HuH-7 (cell line): ENCODE results near the gene NOC4L.
"Not testable (repeated sequence)": the region's sequence is repeated elsewhere in the genome, so short reads cannot be mapped to it uniquely, and the experiment has no call there.

Experiments
- DNase-seq: peaks from one replicate; pipeline ENCODE4 v3.0.0; 2011; ENCODE audit warnings: low spot score

NOC4L gene

DNA sequence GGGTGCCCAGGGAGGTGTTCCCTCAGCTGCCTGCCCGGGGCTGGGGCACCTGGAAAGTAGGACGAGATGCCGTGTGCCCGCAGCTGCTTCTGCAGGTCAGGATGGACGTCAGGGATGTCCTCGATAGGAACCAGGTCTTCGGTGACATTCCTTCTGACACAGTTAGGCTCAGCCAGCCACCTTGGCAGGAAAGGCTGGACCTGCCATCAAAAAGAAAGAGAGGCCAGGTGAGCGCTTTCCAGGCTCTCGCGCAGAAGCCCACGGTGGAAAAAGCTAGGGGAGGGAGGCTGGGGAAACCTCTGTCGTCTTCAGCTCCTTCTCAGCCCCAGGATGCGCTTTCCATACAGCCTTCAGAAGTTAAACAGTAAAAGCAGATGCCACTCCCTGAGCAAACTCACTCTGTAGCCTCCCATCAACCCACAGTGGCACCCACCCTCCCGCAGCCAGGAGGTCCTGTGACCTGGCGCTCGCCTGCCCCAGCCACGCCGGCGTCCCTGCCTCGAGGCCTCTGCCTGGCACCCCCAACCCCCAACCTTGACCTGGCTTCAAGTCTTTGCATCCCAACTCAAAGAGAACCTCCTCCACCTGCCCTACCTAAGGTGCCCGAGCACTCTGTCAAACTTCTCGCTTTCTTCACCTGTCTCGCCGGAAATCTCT, 1.4 kb upstream of the NOC4L start:
- DNase-seq: no peak

DNA sequence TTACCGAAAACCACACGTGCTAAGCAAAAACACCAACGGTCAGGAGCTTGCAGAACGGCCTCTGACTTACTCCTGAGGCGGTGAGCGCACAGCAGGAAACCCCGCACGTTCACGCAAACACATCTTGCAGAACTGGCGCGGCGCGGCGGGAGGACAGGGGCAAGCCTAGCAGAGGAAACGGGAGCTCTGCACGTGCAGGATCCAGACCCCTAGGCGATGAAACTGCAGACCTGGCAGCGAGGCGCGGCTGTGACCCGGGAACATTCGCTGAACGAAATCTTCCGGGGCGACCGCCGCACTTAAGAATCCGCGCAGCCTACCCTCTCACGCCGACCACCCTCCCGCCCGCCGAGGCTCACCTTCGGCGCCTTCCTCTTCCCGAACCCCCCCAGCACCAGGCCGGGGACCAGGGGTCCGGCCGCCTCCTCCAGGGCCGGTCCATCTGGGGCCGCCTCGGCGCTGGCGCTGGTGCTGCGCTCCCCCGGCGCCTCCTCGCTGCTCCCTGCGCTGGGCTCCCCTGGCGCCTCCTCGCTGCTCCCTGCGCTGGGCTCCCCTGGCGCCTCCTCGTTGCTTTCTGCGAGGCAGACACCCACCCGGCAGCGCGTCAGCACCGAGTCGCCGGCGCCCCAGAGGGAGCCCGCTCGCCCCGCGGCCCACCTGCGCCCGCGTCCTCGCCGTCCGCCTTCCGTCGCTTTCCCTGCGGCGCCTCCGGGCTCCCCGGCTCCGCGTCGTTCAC, 753 bp upstream of the NOC4L start:
- DNase-seq: no peak

DNA sequence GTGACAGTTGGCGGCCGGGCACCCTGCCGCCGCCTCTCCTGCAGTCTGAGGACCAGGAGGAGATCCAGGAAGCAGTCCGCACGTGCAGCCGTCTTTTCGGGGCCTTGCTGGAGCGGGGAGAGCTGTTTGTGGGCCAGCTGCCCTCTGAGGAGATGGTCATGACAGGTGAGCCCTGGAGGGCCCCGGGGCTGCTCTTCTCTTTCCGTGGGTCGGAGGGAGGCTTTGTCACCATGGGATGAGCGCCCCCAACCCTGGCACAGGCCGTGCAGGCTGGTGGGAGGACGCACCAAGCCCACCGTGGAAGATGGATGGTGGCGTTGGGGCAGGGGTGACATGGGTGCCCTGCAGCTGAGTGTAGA, 532 bp downstream of the NOC4L start:
- no peak for DNase-seq

DNA sequence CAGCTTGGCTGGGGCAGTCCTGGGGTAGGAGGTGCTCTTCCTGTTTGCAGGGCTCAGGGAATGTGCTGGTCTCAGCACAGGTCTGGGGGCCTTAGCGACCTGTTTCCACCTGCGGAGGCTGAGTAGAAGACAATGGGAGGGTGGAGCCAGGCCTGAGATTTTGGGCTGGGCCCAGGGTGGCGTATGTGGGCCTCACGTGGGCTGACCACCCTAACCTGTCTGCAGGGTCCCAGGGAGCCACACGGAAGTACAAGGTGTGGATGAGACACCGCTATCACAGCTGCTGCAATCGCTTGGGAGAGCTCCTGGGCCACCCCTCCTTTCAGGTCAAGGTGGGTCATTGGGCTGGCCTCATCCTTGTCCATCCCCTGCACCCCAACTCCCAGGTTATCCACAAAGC, 1.1 kb downstream of the NOC4L start:
- DNase-seq: no peak

DNA sequence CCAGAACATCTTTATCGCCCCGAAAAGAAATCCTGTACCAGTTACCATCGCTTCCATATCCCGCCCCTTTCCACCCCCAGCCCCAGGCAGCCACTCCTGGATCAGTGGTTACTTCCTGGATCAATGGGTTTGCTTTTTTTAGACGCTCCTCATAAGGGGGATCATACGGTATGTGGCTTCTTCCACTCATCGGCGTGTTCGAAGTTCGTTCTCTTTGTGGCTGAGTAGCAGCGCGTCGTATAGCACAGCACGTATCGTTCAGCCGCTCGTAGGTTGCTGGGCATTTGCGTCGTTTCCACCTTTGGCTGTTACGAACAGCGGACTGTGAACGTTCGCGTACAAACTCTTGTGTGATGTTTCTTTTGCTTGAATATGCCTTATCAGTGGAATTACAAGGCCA, 1.8 kb downstream of the NOC4L start:
- no peak for DNase-seq

DNA sequence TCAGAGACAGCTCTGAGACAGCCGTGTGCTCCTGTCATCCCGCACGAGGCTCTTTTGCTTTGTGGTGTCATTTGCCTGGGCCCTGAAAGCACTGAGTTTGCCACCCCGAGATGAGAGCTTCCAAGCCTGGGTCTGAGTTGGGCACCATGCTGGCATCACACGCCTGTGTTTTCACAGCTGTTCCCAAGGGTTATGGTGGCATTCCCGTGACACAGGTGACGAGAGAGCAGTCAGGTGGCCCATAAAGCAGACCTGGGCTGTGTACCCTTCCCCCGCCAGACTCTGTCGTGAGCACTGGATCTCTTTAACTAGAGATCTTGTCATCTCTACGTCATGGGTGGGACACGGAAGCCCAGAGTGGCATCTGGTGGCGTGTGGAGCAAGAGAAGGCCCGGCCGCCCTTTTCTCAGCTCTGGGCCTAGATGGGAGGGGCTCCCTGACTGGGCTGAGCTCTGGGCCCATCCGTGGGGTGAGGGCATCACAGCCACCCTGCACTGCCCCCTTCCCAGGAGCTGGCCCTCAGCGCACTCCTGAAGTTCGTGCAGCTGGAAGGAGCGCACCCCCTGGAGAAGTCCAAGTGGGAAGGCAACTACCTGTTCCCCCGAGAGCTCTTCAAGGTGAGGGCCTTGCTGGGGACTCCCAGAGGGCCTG, 2.6 kb downstream of the NOC4L start:
- DNase-seq: no peak

DNA sequence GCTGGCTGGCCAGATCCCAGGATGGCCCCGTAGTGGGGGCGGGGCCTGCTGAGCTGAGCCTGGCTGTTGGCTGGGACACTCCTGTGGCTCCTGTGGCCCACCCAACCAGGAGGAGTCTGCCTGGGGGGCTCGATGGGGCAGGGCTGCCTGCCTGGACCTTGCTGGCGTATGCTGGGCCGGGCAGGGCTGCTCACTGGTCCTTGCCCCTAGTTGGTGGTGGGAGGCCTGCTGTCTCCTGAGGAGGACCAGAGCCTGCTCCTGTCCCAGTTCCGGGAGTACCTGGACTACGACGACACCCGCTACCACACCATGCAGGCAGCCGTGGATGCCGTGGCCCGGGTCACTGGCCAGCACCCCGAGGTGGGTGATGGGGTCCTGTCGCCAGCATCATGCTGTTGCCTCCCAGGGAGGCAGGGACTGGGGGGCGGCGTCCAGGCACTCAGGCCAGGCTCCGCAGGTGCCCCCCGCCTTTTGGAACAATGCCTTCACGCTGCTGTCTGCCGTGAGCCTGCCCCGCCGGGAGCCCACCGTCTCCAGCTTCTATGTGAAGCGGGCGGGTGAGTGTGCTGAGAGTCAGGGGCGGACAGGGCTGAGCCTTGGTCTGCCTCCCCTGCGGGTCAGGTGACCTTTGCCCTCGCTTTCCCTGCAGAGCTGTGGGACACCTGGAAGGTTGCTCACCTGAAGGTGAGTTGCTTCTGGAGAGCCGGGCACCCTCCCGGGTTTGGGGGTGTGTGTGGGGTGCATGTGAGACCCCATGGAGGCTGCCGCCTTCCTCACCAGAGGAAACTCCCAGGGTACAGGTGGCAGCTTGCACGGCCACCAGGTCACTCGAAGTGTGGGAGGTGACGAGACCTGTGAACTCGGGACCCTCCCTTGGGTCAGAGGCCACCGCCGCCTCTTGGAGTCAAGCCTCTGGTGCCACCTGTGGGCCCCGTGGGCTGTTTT, 3.4 kb downstream of the NOC4L start:
- DNase-seq: no peak

DNA sequence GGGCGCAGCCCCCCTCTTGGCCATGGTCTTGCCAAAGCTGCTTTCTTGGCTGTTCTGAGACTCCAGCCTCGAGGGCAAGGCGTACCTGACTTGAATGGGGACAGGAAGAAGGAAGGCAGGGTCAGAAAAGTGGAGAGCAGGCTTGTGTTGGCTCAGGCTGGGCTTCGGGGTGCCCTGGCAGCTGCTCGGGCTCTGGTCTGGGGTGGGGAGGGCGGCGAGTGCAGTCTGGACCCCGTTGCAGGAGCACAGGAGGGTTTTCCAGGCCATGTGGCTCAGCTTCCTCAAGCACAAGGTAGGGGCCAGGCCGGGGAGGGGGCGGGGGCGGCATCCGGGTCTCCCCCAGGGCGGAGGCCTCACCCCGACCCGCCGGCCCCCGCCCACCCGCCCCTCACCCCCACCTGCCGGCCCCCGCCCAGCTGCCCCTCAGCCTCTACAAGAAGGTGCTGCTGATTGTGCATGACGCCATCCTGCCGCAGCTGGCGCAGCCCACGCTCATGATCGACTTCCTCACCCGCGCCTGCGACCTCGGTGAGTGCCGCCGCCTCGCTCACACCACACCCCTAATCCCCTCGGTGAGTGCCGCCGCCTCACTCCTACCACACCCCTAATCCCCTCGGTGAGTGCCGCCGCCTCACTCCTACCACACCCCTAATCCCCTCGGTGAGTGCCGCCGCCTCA, 4.2 kb downstream of the NOC4L start:
- no peak for DNase-seq

DNA sequence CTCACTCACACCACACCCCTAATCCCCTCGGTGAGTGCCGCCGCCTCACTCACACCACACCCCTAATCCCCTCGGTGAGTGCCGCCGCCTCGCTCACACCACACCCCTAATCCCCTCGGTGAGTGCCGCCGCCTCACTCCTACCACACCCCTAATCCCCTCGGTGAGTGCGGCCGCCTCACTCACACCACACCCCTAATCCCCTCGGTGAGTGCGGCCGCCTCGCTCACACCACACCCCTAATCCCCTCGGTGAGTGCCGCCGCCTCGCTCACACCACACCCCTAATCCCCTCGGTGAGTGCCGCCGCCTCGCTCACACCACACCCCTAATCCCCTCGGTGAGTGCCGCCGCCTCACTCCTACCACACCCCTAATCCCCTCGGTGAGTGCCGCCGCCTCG, 5.3 kb downstream of the NOC4L start:
- not testable (repeated sequence) for DNase-seq

DNA sequence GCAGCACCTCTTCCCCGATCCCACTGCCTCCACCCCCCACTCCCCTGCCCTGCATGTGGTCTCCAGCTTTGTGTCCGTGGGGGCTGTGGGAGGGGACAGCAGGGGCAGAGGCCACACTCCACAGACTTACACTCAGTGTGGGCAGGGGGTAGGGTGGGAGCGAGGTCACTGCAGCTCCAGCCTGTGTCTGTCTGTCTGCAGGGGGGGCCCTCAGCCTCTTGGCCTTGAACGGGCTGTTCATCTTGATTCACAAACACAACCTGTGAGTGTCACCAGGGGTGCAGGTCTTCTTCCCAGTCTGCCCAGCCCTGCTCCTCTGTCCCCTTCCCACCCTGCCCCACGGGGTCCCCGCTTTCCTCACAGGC, 6.5 kb downstream of the NOC4L start:
- DNase-seq: no peak

DNA sequence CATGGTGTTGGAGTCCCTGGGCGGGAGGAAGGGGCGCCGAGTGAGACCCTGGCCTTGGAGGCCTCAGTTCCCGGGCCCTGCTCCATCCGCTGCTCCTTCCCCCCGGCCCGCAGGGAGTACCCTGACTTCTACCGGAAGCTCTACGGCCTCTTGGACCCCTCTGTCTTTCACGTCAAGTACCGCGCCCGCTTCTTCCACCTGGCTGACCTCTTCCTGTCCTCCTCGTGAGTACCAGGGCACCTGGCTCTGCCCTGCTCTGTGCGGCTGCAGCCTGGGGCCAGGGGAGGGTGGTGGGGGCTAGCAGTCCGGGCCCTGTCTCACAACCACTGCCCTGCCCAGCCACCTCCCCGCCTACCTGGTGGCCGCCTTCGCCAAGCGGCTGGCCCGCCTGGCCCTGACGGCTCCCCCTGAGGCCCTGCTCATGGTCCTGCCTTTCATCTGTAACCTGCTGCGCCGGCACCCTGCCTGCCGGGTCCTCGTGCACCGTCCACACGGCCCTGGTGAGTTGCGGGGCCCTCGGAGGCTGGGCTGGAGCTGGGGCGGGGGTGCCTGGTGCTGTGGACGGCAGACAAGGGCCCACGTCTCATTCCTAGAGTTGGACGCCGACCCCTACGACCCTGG, 7.0 kb downstream of the NOC4L start:
- DNase-seq: no peak

DNA sequence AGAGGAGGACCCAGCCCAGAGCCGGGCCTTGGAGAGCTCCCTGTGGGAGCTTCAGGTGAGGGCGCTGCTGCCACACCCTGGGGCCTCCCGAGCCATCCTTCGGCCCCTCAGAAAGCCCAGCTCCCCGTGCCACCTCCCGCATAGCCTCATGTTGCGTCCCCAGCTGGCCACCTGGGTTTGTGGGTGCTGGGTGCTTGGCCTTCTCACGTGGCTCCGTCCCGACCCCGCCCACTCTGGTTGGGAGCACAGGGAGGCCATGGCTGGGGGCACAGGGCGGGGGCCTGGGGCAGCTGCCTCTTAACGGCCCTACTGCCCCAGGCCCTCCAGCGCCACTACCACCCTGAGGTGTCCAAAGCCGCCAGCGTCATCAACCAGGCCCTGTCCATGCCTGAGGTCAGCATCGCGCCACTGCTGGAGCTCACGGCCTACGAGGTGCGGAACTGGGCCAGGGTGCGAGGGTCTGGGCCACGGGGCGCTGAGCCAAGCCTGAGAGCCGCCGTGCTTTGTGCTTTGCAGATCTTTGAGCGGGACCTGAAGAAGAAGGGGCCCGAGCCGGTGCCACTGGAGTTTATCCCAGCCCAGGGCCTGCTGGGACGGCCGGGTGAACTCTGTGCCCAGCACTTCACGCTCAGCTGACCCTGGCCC, 7.6 kb downstream of the NOC4L start:
- no peak for DNase-seq

DNA sequence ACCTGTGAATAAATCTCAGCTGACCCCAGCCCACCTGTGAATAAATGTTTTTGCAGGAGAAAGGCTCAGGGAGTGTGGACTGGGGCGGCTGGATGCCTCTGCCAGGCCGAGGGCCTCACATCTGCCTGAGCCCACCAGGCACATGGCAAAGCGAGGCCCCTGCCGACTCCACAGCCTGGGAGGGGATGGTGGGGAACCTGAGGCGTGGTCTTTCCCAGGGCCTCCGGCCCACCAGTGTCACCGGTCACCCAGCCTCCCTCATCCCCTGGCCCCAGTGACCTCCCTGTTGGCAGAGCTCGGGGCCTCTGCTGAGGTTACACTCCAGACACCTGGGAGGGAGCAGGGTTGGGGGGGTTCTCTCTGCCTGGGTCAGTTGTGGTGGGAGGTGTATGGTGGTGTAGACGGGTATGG, 8.2 kb downstream of the NOC4L start:
- no peak for DNase-seq

DNA sequence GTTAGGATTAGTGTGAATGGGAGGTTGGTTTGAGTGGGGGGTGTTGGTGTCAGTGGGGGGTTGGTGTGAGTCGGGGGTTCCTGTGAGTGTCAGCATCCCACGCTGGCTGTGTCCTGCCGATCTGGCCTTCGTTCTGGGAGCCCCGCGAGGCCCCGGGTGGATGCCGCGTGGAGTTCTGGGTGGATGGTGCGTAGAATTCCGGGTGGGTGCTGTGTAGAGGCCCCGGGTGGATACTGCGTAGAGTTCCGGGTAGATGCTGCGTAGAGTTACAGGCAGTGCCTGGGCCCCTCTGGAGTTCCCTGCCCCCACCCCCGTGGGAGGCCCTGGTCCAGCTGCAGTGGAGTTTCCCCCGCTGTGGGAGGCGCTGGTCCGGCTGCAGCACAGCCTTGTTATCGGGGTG, 8.7 kb downstream of the NOC4L start:
- DNase-seq: no peak

DNA sequence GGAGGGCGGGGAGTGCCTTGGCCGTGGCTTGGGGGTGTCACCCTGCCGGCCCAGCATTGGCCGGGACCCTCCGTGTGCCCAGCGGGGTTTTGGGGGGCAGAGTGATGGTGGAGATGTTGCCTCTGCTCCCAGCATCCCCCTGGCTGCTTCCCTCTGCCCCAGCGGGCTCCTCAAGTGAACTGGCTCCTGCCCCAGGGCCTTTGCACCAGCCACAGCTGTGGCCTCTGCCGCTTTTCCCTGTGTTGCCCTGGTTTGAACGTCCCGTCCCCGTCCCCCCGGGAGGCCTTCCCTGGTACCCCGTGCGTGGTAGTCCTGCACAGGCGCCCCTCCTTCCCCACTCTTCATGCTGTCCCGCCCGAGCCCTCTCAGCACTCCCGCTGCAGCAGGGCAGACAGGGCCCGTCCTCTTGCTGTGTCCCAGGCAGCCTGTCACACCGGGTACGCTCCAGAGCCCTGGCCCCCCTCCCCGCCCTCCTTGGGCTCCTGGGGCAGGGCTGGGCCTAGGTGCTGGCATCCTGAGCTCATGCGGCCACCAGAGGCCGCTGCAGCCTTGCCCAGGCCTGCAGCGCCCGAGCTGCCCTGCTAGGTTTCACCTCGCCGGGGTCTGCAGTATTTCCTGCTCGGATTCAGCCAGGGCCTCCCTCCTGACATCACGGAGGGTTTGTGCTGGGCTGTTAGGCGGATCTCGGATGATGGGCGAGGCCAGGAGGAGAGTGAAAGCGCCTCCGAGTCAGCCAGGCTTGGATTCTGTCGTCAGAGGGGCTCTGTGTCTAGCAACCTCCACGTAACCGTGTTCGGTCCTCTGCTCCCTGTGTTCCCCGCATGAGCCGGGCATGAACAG, 9.5 kb downstream of the NOC4L start:
- DNase-seq: peak; percentile 91

DNA sequence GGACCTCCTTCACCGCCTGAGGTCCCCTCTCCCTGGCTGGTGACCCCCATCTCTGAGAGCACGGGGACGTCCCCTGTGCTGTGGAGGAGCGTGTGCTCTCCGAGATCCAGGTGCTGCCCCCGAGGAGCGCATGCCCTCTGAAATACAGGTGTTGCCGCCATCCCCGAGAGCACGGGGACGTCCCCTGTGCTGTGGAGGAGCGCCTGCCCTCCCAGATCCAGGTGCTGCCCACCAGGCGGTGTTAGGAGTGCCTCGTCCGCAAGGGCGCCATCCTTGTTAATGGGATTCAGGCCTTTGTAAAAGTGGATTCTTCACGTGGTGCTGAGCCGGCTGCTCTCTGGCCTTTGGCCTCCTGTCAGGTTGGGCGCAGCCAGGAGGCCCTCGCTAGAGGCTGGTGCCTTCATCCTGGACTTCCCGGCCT, 10.1 kb downstream of the NOC4L start:
- DNase-seq: no peak

DNA sequence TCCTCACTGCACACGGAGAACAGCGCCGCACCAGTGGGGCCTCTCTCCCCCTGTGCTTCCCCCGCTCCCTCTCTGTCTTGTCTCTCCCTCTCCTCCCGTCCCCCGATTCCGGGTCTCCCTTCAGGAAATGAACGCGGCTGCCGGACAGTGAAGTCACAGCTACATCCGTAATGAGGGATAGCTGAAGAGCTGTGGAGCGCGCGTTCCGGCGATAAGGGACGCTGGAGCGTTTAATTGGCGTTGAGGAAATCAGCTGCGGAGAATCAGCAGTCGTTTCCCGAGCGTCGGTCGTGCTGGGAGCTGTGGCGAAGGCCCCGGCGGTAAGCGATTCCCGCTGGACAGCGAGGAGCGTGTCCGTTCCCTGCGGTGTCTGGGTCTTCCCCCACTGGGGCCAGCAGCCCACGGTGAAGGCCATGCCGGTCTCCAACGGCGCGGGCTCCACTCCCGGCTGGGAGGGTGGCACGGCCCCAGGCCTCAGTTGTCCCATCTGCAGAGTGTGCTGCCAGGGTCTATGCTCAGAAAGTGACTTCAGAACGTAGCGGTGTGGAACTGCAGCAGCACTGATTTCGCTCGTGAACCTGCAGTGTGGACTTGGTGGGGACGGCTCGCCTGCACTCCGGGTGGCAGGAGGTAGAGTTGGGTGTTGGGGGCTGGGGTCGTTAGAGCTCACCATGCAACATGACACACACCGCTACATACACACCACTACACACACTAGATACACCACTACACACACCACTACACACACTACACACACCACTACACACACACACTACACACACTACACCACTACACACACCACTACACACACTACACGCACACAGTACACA, 10.9 kb downstream of the NOC4L start:
- DNase-seq: no peak

DNA sequence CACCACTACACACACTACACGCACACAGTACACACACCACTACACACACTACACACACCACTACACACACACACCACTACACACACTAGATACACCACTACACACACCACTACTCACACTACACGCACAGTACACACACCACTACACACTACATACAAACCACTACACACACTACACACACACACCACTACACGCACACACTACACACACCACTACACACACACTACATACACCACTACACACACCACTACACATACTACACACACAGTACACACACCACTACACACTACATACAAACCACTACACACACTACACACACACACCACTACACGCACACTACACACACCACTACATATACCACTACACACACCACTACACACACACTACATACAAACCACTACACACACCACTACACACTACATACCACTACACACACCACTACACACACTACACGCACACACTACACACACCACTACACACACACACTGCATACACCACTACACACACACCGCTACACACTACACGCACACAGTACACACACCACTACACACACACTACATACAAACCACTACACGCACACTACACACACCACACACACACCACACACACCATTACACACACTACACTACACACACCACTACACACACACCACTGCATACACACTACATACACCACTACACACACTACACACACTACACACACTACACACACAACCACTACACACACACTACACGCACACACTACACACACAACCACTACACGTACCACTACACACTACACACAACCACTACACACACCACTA, 11.7 kb downstream of the NOC4L start:
- no peak for DNase-seq
